GM12864 (cell line): ENCODE results near the gene GNA15.

Source experiments
- DNase-seq: peaks from one replicate; pipeline ENCODE4 v3.0.0-alpha.2; 2011; ENCODE audit warnings: low read depth
- H3K4me3 ChIP-seq: 2 replicates; pipeline ENCODE4 v1.5.1; 2011; ENCODE audit warnings: mild to moderate bottlenecking, low read depth, low read length, control low read depth
- CTCF ChIP-seq: IDR thresholded peaks from 2 replicates; pipeline ENCODE4 v1.5.1; 2011; ENCODE audit warnings: low read depth, mild to moderate bottlenecking, moderate library complexity, low read length, control low read depth, inconsistent platforms; ENCODE audit errors: missing control alignments

Gene GNA15

GRCh38 chr19:3203805-3204645, 68.2 kb downstream of the GNA15 start:
- no peak for DNase-seq
- no peak overlapping the region for H3K4me3 ChIP-seq
- TF ChIP-seq CTCF, result no peak

- DNase-seq, result no peak
- H3K4me3 ChIP-seq, result no peak overlapping the region
- TF ChIP-seq CTCF, result no peak
Observed at GRCh38 chr19:3204646-3205275, 68.9 kb downstream of the GNA15 start.

GRCh38 chr19:3206216-3206953, 70.6 kb downstream of the GNA15 start:
- no peak for DNase-seq
- TF ChIP-seq CTCF, result no peak
- H3K4me3 ChIP-seq, result no peak overlapping the region

GRCh38 chr19:3207461-3208242, 71.8 kb downstream of the GNA15 start:
- H3K4me3 ChIP-seq, result no peak overlapping the region
- no peak for DNase-seq
- no peak for TF ChIP-seq CTCF

- no peak overlapping the region for H3K4me3 ChIP-seq
- no peak for TF ChIP-seq CTCF
- DNase-seq, result no peak
Observed at GRCh38 chr19:3208317-3209207, 72.7 kb downstream of the GNA15 start.
